Neuronal stem cell (in vitro differentiated cells): ENCODE results near the gene DMAC2.
A peak's percentile ranks its signal among the peaks of the same experiment; 100 is the strongest.

Source experiments
- DNase-seq: peaks from one replicate; pipeline ENCODE4 v3.0.0-alpha.2; 2013; ENCODE audit warnings: low spot score
- H2AFZ ChIP-seq: one replicate; pipeline ENCODE4 v1.6.1; 2013; ENCODE audit warnings: mild to moderate bottlenecking, low read length, inconsistent platforms
- H2AK5ac ChIP-seq: 2 replicates; pipeline ENCODE4 v1.6.1; 2013; ENCODE audit warnings: low read depth, mild to moderate bottlenecking, inconsistent platforms, low read length, moderate library complexity, mixed read lengths
- H2BK120ac ChIP-seq: 2 replicates; pipeline ENCODE4 v1.6.1; 2013; ENCODE audit warnings: low read depth, mild to moderate bottlenecking, inconsistent platforms, low read length, moderate library complexity, mixed read lengths
- H2BK12ac ChIP-seq: one replicate; pipeline ENCODE4 v1.6.1; 2013; ENCODE audit warnings: low read length, inconsistent platforms
- H2BK15ac ChIP-seq: 2 replicates; pipeline ENCODE4 v1.6.1; 2013; ENCODE audit warnings: mild to moderate bottlenecking, low read length, inconsistent platforms, mixed read lengths
- H2BK5ac ChIP-seq: one replicate; pipeline ENCODE4 v1.6.1; 2013; ENCODE audit warnings: inconsistent platforms, mild to moderate bottlenecking, low read length, moderate library complexity
- H3K14ac ChIP-seq: one replicate; pipeline ENCODE4 v1.6.1; 2013; ENCODE audit warnings: low read length, inconsistent platforms
- H3K18ac ChIP-seq: 2 replicates; pipeline ENCODE4 v1.6.1; 2013; ENCODE audit warnings: low read length, inconsistent platforms
- H3K23ac ChIP-seq: 2 replicates; pipeline ENCODE4 v1.6.1; 2013; ENCODE audit warnings: low read depth, mild to moderate bottlenecking, mixed read lengths, low read length, inconsistent platforms; ENCODE audit not compliant: poor library complexity
- H3K27ac ChIP-seq: replicated peaks from 3 replicates; pipeline ENCODE4 v1.5.1; 2013; ENCODE audit warnings: low read length, inconsistent platforms
- H3K27me3 ChIP-seq, 3 experiments: 2 replicates each; pipeline ENCODE4 v1.6.1; 2013; ENCODE audit warnings: low read length in 3 of 3, mild to moderate bottlenecking in 2 of 3, inconsistent platforms in 1 of 3, low read depth in 1 of 3, mixed read lengths in 1 of 3, moderate library complexity in 1 of 3; ENCODE audit not compliant: control insufficient read depth in 3 of 3, insufficient read depth in 3 of 3
- H3K36me3 ChIP-seq, 2 donors: replicated peaks in 1 of 2; 2 replicates each; pipeline ENCODE4 v1.6.1; 2013; ENCODE audit warnings: low read length in 2 of 2; ENCODE audit not compliant: control insufficient read depth in 2 of 2, insufficient read depth in 2 of 2
- H3K4ac ChIP-seq: 2 replicates; pipeline ENCODE4 v1.6.1; 2013; ENCODE audit warnings: inconsistent platforms, mild to moderate bottlenecking, low read length, moderate library complexity
- H3K4me1 ChIP-seq, 2 donors: 1 replicate in 1 of 2; 2 replicates in 1 of 2; pipeline ENCODE4 v1.6.1; 2013; ENCODE audit warnings: low read length in 2 of 2, low read depth in 1 of 2; ENCODE audit not compliant: control insufficient read depth in 2 of 2, insufficient read depth in 1 of 2
- H3K4me2 ChIP-seq: one replicate; pipeline ENCODE4 v1.6.1; 2013; ENCODE audit warnings: mild to moderate bottlenecking, low read length, inconsistent platforms; ENCODE audit not compliant: insufficient read depth, poor library complexity, severe bottlenecking
- H3K4me3 ChIP-seq, 2 donors: 2 replicates each; pipeline ENCODE4 v1.5.1; 2013; ENCODE audit warnings: low read length in 2 of 2, mild to moderate bottlenecking in 2 of 2, inconsistent platforms in 1 of 2, moderate library complexity in 1 of 2
- H3K79me1 ChIP-seq: one replicate; pipeline ENCODE4 v1.6.1; 2013; ENCODE audit warnings: low read depth, mild to moderate bottlenecking, inconsistent platforms, low read length, moderate library complexity
- H3K9ac ChIP-seq: one replicate; pipeline ENCODE4 v1.6.1; 2013; ENCODE audit warnings: mild to moderate bottlenecking, low read depth, low read length, inconsistent platforms; ENCODE audit not compliant: poor library complexity
- H3K9me3 ChIP-seq, 2 donors: replicated peaks in 1 of 2; 2 replicates each; pipeline versions ENCODE3 to v1.6.1; 2013; ENCODE audit warnings: low read length in 2 of 2, mild to moderate bottlenecking in 2 of 2, inconsistent platforms in 1 of 2, low read depth in 1 of 2, mixed read lengths in 1 of 2, moderate library complexity in 1 of 2; ENCODE audit not compliant: control insufficient read depth in 2 of 2, insufficient read depth in 1 of 2
- H4K8ac ChIP-seq: one replicate; pipeline ENCODE4 v1.6.1; 2013; ENCODE audit warnings: low read depth, mild to moderate bottlenecking, inconsistent platforms, low read length, moderate library complexity
- H4K91ac ChIP-seq: one replicate; pipeline ENCODE4 v1.6.1; 2013; ENCODE audit warnings: low read length, low read depth, mild to moderate bottlenecking, inconsistent platforms; ENCODE audit not compliant: poor library complexity
- WGBS, 2 donors: extraction: QIAGEN DNeasy Blood & Tissue Kit; methylation state at CpG; one replicate each; pipeline ENCODE4 v1.1.7; 2013; ENCODE audit warnings: missing lambda C conversion rate in 2 of 2, mixed read lengths in 1 of 2; ENCODE audit not compliant: insufficient read length in 2 of 2, insufficient replicate concordance in 1 of 2; ENCODE audit errors: extremely low coverage in 2 of 2; 5-methylcytosine and 5-hydroxymethylcytosine counted together

Gene DMAC2

GRCh38 chr19:41407271-41407670, 32.4 kb downstream of the DMAC2 start:
- peak overlapping the region; percentile 2 for H3K9ac ChIP-seq
- no peak overlapping the region for H2BK120ac ChIP-seq
- no peak overlapping the region for H2BK12ac ChIP-seq
- peak overlapping the region; percentile 87 for H2AFZ ChIP-seq
- no peaks in the 10 kb centered on the region for H3K27me3 ChIP-seq
- H3K27ac ChIP-seq: peak overlapping the region; percentile 57
- no peak overlapping the region for H2BK15ac ChIP-seq
- peak overlapping the region; percentile 47 for H3K14ac ChIP-seq
- no peak overlapping the region for H3K4me3 ChIP-seq
- peaks cover 9 to 13% of the 10 kb centered on the region in 2 donors for H3K36me3 ChIP-seq
- no peak overlapping the region for H3K4me2 ChIP-seq
- no peak overlapping the region for H2AK5ac ChIP-seq
- H3K4ac ChIP-seq: no peak overlapping the region
- no peak overlapping the region for H2BK5ac ChIP-seq
- H4K8ac ChIP-seq: no peak overlapping the region
- no peak overlapping the region for H3K18ac ChIP-seq
- H3K4me1 ChIP-seq: peaks cover 8 to 9% of the 10 kb centered on the region in 2 donors
- WGBS, 2 donors: no CpG with 5 or more reads among the region's 4 CpGs
- no peak overlapping the region for H3K23ac ChIP-seq
- no peaks in the 10 kb centered on the region for H3K79me1 ChIP-seq
- H3K9me3 ChIP-seq: no peaks in the 10 kb centered on the region
- no peak overlapping the region for H4K91ac ChIP-seq
- no peak for DNase-seq

- no peak overlapping the region for H3K18ac ChIP-seq
- no peak overlapping the region for H3K9ac ChIP-seq
- H3K27ac ChIP-seq: no peak overlapping the region
- H2BK5ac ChIP-seq: no peak overlapping the region
- H3K36me3 ChIP-seq: peaks cover under 1 to 3% of the 10 kb centered on the region in 2 donors
- H2BK15ac ChIP-seq: no peak overlapping the region
- no peak for DNase-seq
- H3K23ac ChIP-seq: no peak overlapping the region
- H2BK12ac ChIP-seq: no peak overlapping the region
- no peak overlapping the region for H3K4ac ChIP-seq
- no peak overlapping the region for H3K4me3 ChIP-seq
- H2AFZ ChIP-seq: no peak overlapping the region
- H2AK5ac ChIP-seq: no peak overlapping the region
- H3K4me2 ChIP-seq: no peak overlapping the region
- H3K9me3 ChIP-seq: no peaks in the 10 kb centered on the region
- no peak overlapping the region for H3K14ac ChIP-seq
- no peaks in the 10 kb centered on the region for H3K79me1 ChIP-seq
- peaks cover 8 to 9% of the 10 kb centered on the region in 2 donors for H3K4me1 ChIP-seq
- no peak overlapping the region for H4K91ac ChIP-seq
- no peaks in the 10 kb centered on the region for H3K27me3 ChIP-seq
- no CpG with 5 or more reads among the region's 6 CpGs for WGBS, 2 donors
- H4K8ac ChIP-seq: peak overlapping the region; percentile 27
- no peak overlapping the region for H2BK120ac ChIP-seq
Observed at GRCh38 chr19:41405776-41406175, 33.9 kb downstream of the DMAC2 start.

GRCh38 chr19:41403181-41403970, 36.3 kb downstream of the DMAC2 start:
- H3K27me3 ChIP-seq: no peaks in the 10 kb centered on the region
- H4K8ac ChIP-seq: no peak overlapping the region
- no peak overlapping the region for H2BK120ac ChIP-seq
- no peak overlapping the region for H2AK5ac ChIP-seq
- no peak overlapping the region for H2BK15ac ChIP-seq
- no peak for DNase-seq
- no peak overlapping the region for H3K4me2 ChIP-seq
- no peaks in the 10 kb centered on the region for H3K79me1 ChIP-seq
- H3K4ac ChIP-seq: no peak overlapping the region
- H4K91ac ChIP-seq: no peak overlapping the region
- H3K27ac ChIP-seq: no peak overlapping the region
- peaks cover 0 to 3% of the 10 kb centered on the region in 2 donors for H3K36me3 ChIP-seq
- H3K18ac ChIP-seq: no peak overlapping the region
- H3K9ac ChIP-seq: peak overlapping the region; percentile 63
- no peak overlapping the region for H2BK12ac ChIP-seq
- peaks cover 11 to 13% of the 10 kb centered on the region in 2 donors for H3K4me1 ChIP-seq
- no peak overlapping the region for H3K23ac ChIP-seq
- no peak overlapping the region for H2BK5ac ChIP-seq
- no peaks in the 10 kb centered on the region for H3K9me3 ChIP-seq
- no peak overlapping the region for H3K4me3 ChIP-seq
- H3K14ac ChIP-seq: no peak overlapping the region
- H2AFZ ChIP-seq: no peak overlapping the region
- no CpG with 5 or more reads among the region's 12 CpGs for WGBS, 2 donors

DNA sequence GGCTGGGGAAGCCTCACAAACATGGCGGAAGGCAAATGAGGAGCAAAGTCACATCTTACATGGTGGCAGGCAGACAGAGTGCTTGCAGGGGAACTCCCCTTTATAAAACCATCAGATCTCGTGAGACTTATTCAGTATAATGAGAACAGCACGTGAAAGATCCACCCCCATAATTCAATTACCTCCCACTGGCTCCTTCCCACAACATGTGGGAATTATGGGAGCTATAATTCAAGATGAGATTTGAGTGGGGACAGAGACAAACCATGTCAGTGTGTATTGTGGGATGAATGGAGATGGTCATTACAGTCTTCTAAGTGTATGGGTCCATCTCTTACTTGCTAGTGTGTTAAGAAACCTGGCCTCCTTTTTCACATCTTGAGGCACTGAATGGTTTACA, 37.7 kb downstream of the DMAC2 start:
- no peak overlapping the region for H3K4me3 ChIP-seq
- no peak overlapping the region for H3K4ac ChIP-seq
- H2AK5ac ChIP-seq: no peak overlapping the region
- no peak overlapping the region for H2AFZ ChIP-seq
- no peak overlapping the region for H4K8ac ChIP-seq
- no peak overlapping the region for H2BK12ac ChIP-seq
- H2BK120ac ChIP-seq: no peak overlapping the region
- no peaks in the 10 kb centered on the region for H3K36me3 ChIP-seq
- WGBS, 2 donors: no CpG with 5 or more reads among the region's 3 CpGs
- no peaks in the 10 kb centered on the region for H3K9me3 ChIP-seq
- H3K4me1 ChIP-seq: peaks cover 5% of the 10 kb centered on the region in 2 donors
- H2BK5ac ChIP-seq: no peak overlapping the region
- H2BK15ac ChIP-seq: no peak overlapping the region
- H3K18ac ChIP-seq: no peak overlapping the region
- H3K27ac ChIP-seq: no peak overlapping the region
- H3K27me3 ChIP-seq: no peaks in the 10 kb centered on the region
- no peak overlapping the region for H3K14ac ChIP-seq
- no peak overlapping the region for H3K4me2 ChIP-seq
- H3K9ac ChIP-seq: no peak overlapping the region
- no peaks in the 10 kb centered on the region for H3K79me1 ChIP-seq
- no peak overlapping the region for H3K23ac ChIP-seq
- no peak for DNase-seq
- no peak overlapping the region for H4K91ac ChIP-seq
